Kidney (tissue), 14 donors: ENCODE results near the gene SREBF1. TPM values are rescaled to one million over a fixed set of nuclear protein-coding genes. Genes with fewer than 3 reads are reported as not detected.

Experiments used
- DNase-seq, 5 donors: peaks; one replicate each; pipeline ENCODE4 v3.0.0-alpha.2; 2013 to 2020
- FAIRE-seq: peaks from 2 replicates; lab custom pipeline; 2012; peaks lifted over from hg19 to GRCh38; lab: Jason Lieb, UNC
- H3K27ac ChIP-seq, 2 donors: one replicate each; pipeline ENCODE4 v1.7.0; 2013; ENCODE audit warnings: low read depth in 2 of 2, low read length in 2 of 2, inconsistent platforms in 1 of 2
- H3K27me3 ChIP-seq: one replicate; pipeline ENCODE4 v1.7.1; 2013; ENCODE audit warnings: low read length, inconsistent platforms; ENCODE audit not compliant: control insufficient read depth, insufficient read depth
- H3K36me3 ChIP-seq, 3 donors: one replicate each; pipeline versions ENCODE4 v1.7.0 to v1.7.1; 2013; ENCODE audit warnings: low read length in 3 of 3, control low read depth in 1 of 3, inconsistent platforms in 1 of 3; ENCODE audit not compliant: insufficient read depth in 3 of 3, control insufficient read depth in 2 of 3
- H3K4me1 ChIP-seq, 3 donors: one replicate each; pipeline versions ENCODE4 v1.7.0 to v1.7.1; 2013; ENCODE audit warnings: low read length in 3 of 3, inconsistent platforms in 1 of 3, low read depth in 1 of 3; ENCODE audit not compliant: control insufficient read depth in 2 of 3, insufficient read depth in 2 of 3
- H3K4me3 ChIP-seq, 3 donors: one replicate each; pipeline versions ENCODE4 v1.7.0 to v1.8.1; 2013; ENCODE audit warnings: low read length in 3 of 3, control low read depth in 1 of 3, inconsistent platforms in 1 of 3
- H3K9ac ChIP-seq, 3 donors: one replicate each; pipeline versions ENCODE4 v1.7.0 to v1.7.1; 2013; ENCODE audit warnings: low read length in 3 of 3, control low read depth in 1 of 3, inconsistent platforms in 1 of 3
- H3K9me3 ChIP-seq, 3 donors: one replicate each; pipeline versions ENCODE4 v1.7.0 to v1.7.1; 2013; ENCODE audit warnings: low read length in 3 of 3, control low read depth in 1 of 3, inconsistent platforms in 1 of 3; ENCODE audit not compliant: control insufficient read depth in 2 of 3, insufficient read depth in 1 of 3
- CTCF ChIP-seq: IDR thresholded peaks from 3 replicates; pipeline ENCODE4 v1.5.1; 2012; ENCODE audit warnings: mild to moderate bottlenecking, moderate library complexity, borderline replicate concordance; ENCODE audit not compliant: insufficient read depth; ENCODE audit errors: extremely low read depth
- intact Hi-C: fragments of 100-400 bp; cut with DNase I; formaldehyde crosslinking; loops from one replicate; pipeline ENCODE4 v1.11.1; 2022
- polyA plus RNA-seq: library from polyadenylated mRNA; stranded (reverse); fragments of 350-450 nt; fragmentation: Illumina TruSeq; extraction: RNeasy Lipid Tissue Mini Kit (QIAGEN cat#74804); gene quantifications from one replicate; pipeline ENCODE4 v1.2.3, GENCODE V29; 2014; ENCODE audit warnings: low read depth, low replicate concordance; ENCODE audit not compliant: insufficient read depth
- total RNA-seq: library from RNA; stranded (reverse); fragmentation: NEBNext Ultra II Directional; extraction: Animal tissue kit (Norgen Biotek cat#: 25700); gene quantifications from one replicate; pipeline ENCODE4 v1.2.1, GENCODE V29; 2021
- donor health status: control.
- donor health status: control.
- donor health status: control.
- donor health status: control.
- donor health status: control.
- donor health status: DM: yes; HTN: yes; CAD: no.
- donor health status: Normal renal cell carcinoma (clear cell type).

The SREBF1 gene
- total and polyA plus RNA-seq, 2 donors from 2014 or later, result 37.6 to 48.3 TPM

DNA sequence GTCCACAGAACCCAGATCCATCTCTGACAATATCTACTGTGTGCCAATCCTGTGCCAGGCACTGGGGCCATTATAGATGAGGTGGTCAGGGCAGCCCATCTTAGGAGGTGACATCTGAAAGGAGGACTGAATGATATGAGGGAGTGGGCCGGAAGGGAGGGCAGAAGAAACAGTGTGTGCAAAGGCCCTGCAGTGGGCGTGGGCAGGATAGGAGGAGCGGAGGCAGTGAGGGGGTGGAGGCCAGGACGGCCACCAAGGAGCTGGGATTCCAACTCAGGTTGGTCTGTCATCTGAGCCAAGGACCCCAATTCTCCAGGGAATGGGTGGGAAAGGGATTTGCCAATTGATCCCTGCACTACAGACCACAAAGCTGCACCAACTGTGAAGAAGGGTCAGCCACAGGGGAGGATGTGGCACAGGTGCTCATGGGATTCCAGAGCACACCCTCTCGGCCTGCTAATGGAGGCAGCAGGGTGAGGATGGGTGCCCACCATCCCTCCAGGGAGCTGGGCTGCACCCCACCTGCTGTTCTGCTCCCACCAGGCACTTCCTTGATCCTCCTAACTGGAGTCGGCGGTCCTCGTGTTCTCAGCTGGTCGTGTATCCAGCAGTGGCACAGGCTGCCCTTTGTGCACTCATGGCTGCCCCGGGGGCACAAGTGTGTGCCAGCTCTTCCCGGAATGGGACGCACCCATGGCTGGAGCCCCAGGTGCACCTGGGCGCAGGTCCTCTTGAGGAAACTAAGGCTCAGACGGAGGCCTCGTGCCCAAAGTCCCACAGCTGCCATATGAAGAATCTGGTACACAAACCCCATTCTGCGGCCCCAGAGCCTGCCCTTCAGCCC is 9.6 kb downstream of the SREBF1 start:
- intact Hi-C loops, result no loop called here

GRCh38 chr17:17826342-17826713 is 10.5 kb downstream of the SREBF1 start:
- no peak overlapping the region for H3K27ac ChIP-seq
- no peaks in the 10 kb centered on the region for H3K36me3 ChIP-seq
- no peak for FAIRE-seq
- H3K4me1 ChIP-seq, result peaks cover 2 to 66% (median 44%) of the 10 kb centered on the region in 3 donors
- intact Hi-C loops, result no loop called here
- no peak for TF ChIP-seq CTCF
- no peaks in the 10 kb centered on the region for H3K27me3 ChIP-seq
- no peak for DNase-seq
- H3K9ac ChIP-seq, result no peak overlapping the region
- H3K9me3 ChIP-seq, result no peaks in the 10 kb centered on the region
- H3K4me3 ChIP-seq, result no peak overlapping the region

More for the DNA sequence above, 9.6 kb downstream of the SREBF1 start:
- Histone ChIP-seq H3K27ac (no peak overlapping the region), H3K4me1 (peaks cover 2 to 69% (median 51%) of the 10 kb centered on the region in 3 donors), H3K9me3 (no peaks in the 10 kb centered on the region), H3K9ac (no peak overlapping the region), H3K36me3 (no peaks in the 10 kb centered on the region), H3K4me3 (no peak overlapping the region), H3K27me3 (no peaks in the 10 kb centered on the region)
- no peak for TF ChIP-seq CTCF
- DNase-seq (no peak), FAIRE-seq (no peak)

DNA sequence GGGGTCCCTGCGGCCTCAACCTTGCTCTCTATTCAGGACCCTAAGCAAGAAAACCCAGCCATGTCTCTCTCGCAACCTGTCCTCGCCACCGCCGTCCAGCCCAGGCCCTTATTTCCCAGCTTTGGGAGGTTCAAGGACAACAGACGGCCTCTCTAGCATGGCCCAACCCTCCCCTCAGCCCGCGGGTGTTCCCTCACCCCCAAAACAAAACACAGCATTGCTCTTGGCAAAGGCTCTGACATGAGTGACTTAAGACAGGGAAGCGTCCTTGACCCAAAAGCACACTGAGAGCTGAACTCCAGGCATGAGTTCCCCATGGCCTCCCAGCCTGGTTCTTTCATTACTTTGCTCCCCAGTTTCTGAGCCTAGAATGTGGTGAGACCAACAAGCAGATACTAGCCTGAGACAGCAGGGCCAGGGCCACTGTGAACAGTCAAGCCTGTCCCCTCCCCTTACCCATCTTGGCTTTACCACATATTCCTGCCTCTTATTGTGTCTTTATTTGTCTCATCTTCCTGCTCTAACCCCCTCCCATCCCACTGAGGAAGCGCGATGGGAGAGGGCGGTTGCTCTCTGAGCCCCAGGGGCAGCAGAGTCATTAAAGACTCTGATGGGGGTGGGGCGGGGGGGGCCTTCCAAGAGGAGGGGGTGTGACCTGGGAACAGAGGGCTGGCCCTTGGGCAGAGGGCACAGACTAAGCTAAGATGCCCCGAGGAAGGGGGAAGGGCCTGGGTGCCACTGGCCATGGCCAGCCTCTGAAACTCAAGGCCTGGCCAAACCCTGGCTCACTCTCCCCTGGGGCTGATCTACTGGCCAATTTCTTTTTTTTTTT is 11.8 kb downstream of the SREBF1 start:
- no peak overlapping the region for H3K9ac ChIP-seq
- no peak overlapping the region for H3K4me3 ChIP-seq

More for the DNA sequence above, 11.8 kb downstream of the SREBF1 start:
- TF ChIP-seq CTCF, result no peak
- H3K9me3 ChIP-seq, result no peaks in the 10 kb centered on the region
- DNase-seq, result no peak
- H3K27ac ChIP-seq, result peak overlapping the region; percentile 91
- no peak for FAIRE-seq
- H3K36me3 ChIP-seq, result no peaks in the 10 kb centered on the region
- peaks cover 2 to 62% (median 37%) of the 10 kb centered on the region in 3 donors for H3K4me1 ChIP-seq
- intact Hi-C loops, result no loop called here
- H3K27me3 ChIP-seq, result no peaks in the 10 kb centered on the region
